Mesendoderm (in vitro differentiated cells): ENCODE measurements around the gene LRRC75A.

ENCODE experiments used
- DNase-seq: peaks from one replicate; pipeline ENCODE4 v3.0.0; 2013
- H2AK5ac ChIP-seq: 2 replicates; pipeline ENCODE4 v1.6.1; 2013; ENCODE audit warnings: low read length, inconsistent platforms
- H2BK120ac ChIP-seq: 2 replicates; pipeline ENCODE4 v1.6.1; 2013; ENCODE audit warnings: low read depth, mild to moderate bottlenecking, low read length, moderate library complexity, mixed read lengths
- H2BK15ac ChIP-seq: replicated peaks from 2 replicates; pipeline ENCODE4 v1.6.1; 2013; ENCODE audit warnings: low read depth, mild to moderate bottlenecking, moderate library complexity
- H2BK5ac ChIP-seq: 2 replicates; pipeline ENCODE4 v1.6.1; 2013; ENCODE audit warnings: low read length, inconsistent platforms
- H3K18ac ChIP-seq: 2 replicates; pipeline ENCODE4 v1.6.1; 2013; ENCODE audit warnings: mild to moderate bottlenecking, low read length, mixed read lengths
- H3K23ac ChIP-seq: one replicate; pipeline ENCODE4 v1.6.1; 2013; ENCODE audit warnings: low read length
- H3K27ac ChIP-seq: 2 replicates; pipeline ENCODE4 v1.5.1; 2013; ENCODE audit warnings: low read depth, mild to moderate bottlenecking, inconsistent platforms, low read length, moderate library complexity
- H3K27me3 ChIP-seq: 2 replicates; pipeline ENCODE4 v1.6.1; 2013; ENCODE audit warnings: low read length, control low read depth, mild to moderate bottlenecking, inconsistent platforms; ENCODE audit not compliant: insufficient read depth, poor library complexity
- H3K36me3 ChIP-seq: 2 replicates; pipeline ENCODE4 v1.6.1; 2013; ENCODE audit warnings: low read length, inconsistent platforms; ENCODE audit not compliant: control insufficient read depth, insufficient read depth
- H3K4ac ChIP-seq: one replicate; pipeline ENCODE4 v1.6.1; 2013; ENCODE audit warnings: low read depth, mild to moderate bottlenecking, low read length, moderate library complexity
- H3K4me1 ChIP-seq: 2 replicates; pipeline ENCODE4 v1.6.1; 2013; ENCODE audit warnings: low read depth, low read length, inconsistent platforms; ENCODE audit not compliant: control insufficient read depth
- H3K4me2 ChIP-seq: 2 replicates; pipeline ENCODE4 v1.6.1; 2013; ENCODE audit warnings: low read length
- H3K4me3 ChIP-seq: 2 replicates; pipeline ENCODE4 v1.5.1; 2013; ENCODE audit warnings: mild to moderate bottlenecking, low read length
- H3K56ac ChIP-seq: one replicate; pipeline ENCODE4 v1.6.1; 2013; ENCODE audit warnings: low read length
- H3K79me1 ChIP-seq: 2 replicates; pipeline ENCODE4 v1.6.1; 2013; ENCODE audit warnings: low read length, inconsistent platforms
- H3K79me2 ChIP-seq: 2 replicates; pipeline ENCODE4 v1.6.1; 2013; ENCODE audit warnings: mild to moderate bottlenecking, low read length; ENCODE audit not compliant: control insufficient read depth, insufficient read depth
- H3K9ac ChIP-seq: 2 replicates; pipeline ENCODE4 v1.6.1; 2013; ENCODE audit warnings: low read length, inconsistent platforms
- H4K5ac ChIP-seq: one replicate; pipeline ENCODE4 v1.6.1; 2013; ENCODE audit warnings: low read length
- H4K8ac ChIP-seq: one replicate; pipeline ENCODE4 v1.6.1; 2013; ENCODE audit warnings: low read depth, mild to moderate bottlenecking, control low read depth, low read length, moderate library complexity
- WGBS: extraction: QIAGEN DNeasy Blood & Tissue Kit; methylation state at CpG from one replicate; pipeline ENCODE4 v1.1.7; 2013; ENCODE audit warnings: low lambda C conversion rate, missing lambda C conversion rate; ENCODE audit not compliant: insufficient coverage; ENCODE audit errors: extremely low coverage; 5-methylcytosine and 5-hydroxymethylcytosine counted together

The LRRC75A gene

DNA sequence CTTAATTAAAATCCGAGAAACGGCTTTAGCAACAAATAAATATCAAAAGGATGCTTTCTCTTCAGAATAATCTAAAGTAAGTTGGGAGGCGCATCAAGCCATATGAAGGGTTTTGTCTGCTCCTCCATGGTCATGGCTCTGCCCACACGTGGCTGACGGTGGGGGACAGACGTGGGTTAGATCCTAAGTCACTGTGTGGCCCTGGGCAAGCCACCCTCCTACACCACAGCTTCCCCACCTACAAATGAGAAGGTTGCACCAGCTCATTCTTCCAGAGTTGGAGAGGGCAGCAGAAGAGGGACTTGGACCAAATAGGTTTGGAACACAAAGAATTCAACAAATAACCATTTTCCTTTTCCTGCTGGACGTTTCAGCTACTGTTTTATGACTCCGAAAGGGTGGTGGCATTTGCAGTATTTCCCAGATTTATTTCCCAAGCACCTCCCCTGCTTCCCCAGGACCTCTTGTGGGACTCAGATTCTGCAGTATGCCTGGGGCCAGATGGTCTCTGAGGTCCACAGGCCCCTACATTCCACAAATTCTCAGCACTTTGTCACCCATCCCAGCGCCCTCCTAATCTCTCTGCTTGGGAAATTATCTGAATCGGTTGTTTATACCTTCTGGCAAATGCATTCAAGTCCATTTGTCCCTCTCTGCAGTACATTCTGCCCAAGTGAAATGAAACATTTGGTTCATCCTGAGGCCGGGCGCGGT lies 17.8 kb downstream of the LRRC75A start:
- Histone ChIP-seq H2BK15ac (no peak overlapping the region), H2BK120ac (no peak overlapping the region), H3K36me3 (no peaks in the 10 kb centered on the region), H3K79me1 (no peaks in the 10 kb centered on the region), H3K27ac (no peak overlapping the region), H2AK5ac (no peak overlapping the region), H3K23ac (no peak overlapping the region), H3K4me3 (no peak overlapping the region), H3K4ac (no peak overlapping the region), H3K79me2 (no peaks in the 10 kb centered on the region), H4K8ac (no peak overlapping the region), H3K18ac (no peak overlapping the region), H3K4me1 (peaks cover 5% of the 10 kb centered on the region), H3K9ac (no peak overlapping the region), H3K27me3 (no peaks in the 10 kb centered on the region), H3K56ac (no peak overlapping the region), H3K4me2 (no peak overlapping the region), H4K5ac (no peak overlapping the region), H2BK5ac (no peak overlapping the region)
- WGBS, result no CpG with 5 or more reads among the region's 13 CpGs
- peak; percentile 87 for DNase-seq

DNA sequence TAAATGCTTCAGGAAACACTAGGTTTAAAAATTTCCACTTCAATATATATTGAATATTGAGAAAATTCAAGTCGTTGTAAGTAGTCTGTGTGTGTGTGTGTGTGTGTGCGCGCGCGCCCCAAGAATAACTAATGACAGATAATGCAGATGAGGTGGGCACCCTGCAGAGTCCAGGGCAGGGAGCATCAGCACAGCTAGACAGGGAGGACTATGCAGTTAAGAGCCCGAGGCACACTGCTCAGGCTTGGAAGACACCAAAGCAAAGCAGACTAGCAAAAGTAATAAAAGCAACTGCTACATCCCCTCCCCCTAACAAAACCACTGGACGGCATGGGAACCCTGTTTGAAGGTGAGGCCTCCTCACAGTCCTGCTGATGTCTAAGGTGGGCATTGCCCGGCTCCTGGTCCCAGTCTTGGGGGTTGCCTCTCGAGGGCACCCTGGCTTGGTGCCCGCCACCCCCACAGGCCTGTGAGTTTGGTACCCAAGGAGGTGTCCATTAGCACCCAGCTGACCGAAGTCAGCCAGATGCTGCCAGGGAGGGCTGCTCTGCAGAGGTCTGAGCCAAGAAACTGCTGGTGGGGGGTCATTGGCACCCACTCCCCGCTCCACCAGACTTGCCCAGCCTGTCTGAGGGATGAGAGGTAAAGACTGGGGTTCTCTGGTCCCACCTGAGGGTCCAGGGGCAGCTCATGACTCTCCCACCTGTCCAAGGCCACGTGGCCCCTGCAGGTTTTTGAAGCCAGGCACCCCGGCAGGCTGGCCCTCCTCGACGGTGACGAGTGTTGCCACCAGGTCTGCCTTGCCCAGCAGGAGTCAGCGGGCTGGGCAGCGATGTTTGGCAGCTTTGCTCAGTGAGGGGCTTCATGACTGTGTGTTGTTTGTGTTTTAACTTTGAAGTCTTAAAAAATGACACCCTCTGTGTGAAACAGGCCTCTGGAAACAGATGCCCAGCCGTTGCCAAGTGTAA lies 18.7 kb downstream of the LRRC75A start:
- no peak for DNase-seq
- H3K23ac ChIP-seq, result no peak overlapping the region
- H3K18ac ChIP-seq, result no peak overlapping the region
- H3K9ac ChIP-seq, result no peak overlapping the region
- no peak overlapping the region for H2AK5ac ChIP-seq
- H3K79me1 ChIP-seq, result no peaks in the 10 kb centered on the region
- H3K27ac ChIP-seq, result no peak overlapping the region
- WGBS, result no CpG with 5 or more reads among the region's 20 CpGs
- no peaks in the 10 kb centered on the region for H3K79me2 ChIP-seq
- H3K56ac ChIP-seq, result peak overlapping the region; percentile 25
- no peak overlapping the region for H3K4me3 ChIP-seq
- no peak overlapping the region for H3K4ac ChIP-seq
- H4K8ac ChIP-seq, result no peak overlapping the region
- H3K4me1 ChIP-seq, result peaks cover 5% of the 10 kb centered on the region
- no peak overlapping the region for H4K5ac ChIP-seq
- no peaks in the 10 kb centered on the region for H3K36me3 ChIP-seq
- H2BK120ac ChIP-seq, result no peak overlapping the region
- H2BK15ac ChIP-seq, result no peak overlapping the region
- H2BK5ac ChIP-seq, result no peak overlapping the region
- H3K4me2 ChIP-seq, result no peak overlapping the region
- H3K27me3 ChIP-seq, result no peaks in the 10 kb centered on the region

DNA sequence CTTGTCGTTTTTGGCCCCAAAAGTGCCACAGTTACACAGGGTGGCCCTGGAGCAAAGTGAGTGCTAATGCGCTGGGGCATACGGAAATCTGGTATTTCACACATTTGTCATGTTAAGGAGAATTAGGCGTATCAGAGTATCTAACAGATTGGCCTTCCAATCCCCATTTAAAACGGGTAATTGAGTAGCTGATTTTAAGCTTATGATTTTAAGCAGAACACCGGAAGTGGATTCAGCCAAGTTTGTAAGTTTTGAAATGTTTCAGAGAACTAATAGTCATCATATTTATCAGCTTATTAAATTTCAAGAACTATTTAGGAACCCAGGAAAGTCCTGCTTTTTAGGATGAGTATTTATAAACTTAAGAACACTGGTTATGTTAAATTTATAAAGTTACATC lies 19.5 kb downstream of the LRRC75A start:
- Histone ChIP-seq H3K4me3 (no peak overlapping the region), H4K8ac (no peak overlapping the region), H3K4ac (no peak overlapping the region), H2BK120ac (no peak overlapping the region), H3K18ac (no peak overlapping the region), H4K5ac (no peak overlapping the region), H3K4me2 (no peak overlapping the region), H3K9ac (no peak overlapping the region), H3K4me1 (peaks cover 5% of the 10 kb centered on the region), H3K36me3 (no peaks in the 10 kb centered on the region), H2BK5ac (no peak overlapping the region), H2AK5ac (no peak overlapping the region), H2BK15ac (no peak overlapping the region), H3K79me2 (no peaks in the 10 kb centered on the region), H3K56ac (no peak overlapping the region), H3K79me1 (no peaks in the 10 kb centered on the region), H3K27me3 (no peaks in the 10 kb centered on the region), H3K23ac (no peak overlapping the region), H3K27ac (no peak overlapping the region)
- WGBS, result no CpG with 5 or more reads among the region's 6 CpGs
- DNase-seq, result no peak

DNA sequence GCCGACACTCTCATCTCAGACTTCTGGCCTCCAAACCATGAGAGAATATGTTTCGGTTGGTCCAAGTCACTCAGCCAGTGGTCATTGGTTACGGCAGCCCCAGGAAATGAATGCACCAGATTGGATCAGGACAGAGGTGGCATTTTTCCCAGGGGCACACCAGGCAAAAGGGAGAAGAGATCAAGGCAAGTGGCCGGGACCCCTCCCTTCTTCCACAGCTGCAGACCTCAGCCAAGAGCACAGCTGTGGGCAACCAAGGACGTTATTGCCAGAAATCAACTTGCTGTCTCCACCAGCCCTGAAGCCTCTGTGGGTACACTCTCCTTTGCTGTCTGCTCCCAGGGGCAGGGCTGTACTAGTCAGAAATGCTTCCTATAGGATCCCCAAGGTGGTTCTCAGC lies 20.7 kb downstream of the LRRC75A start:
- Histone ChIP-seq H4K5ac (no peak overlapping the region), H3K56ac (no peak overlapping the region), H2BK120ac (no peak overlapping the region), H3K23ac (no peak overlapping the region), H3K27ac (no peak overlapping the region), H2BK5ac (no peak overlapping the region), H3K4me2 (no peak overlapping the region), H2AK5ac (no peak overlapping the region), H4K8ac (no peak overlapping the region), H3K4me3 (no peak overlapping the region), H3K18ac (no peak overlapping the region), H3K79me2 (no peaks in the 10 kb centered on the region), H3K9ac (no peak overlapping the region), H3K4me1 (no peaks in the 10 kb centered on the region), H3K79me1 (no peaks in the 10 kb centered on the region), H3K36me3 (no peaks in the 10 kb centered on the region), H2BK15ac (no peak overlapping the region), H3K27me3 (no peaks in the 10 kb centered on the region), H3K4ac (no peak overlapping the region)
- DNase-seq, result no peak
- no CpG with 5 or more reads among the region's 5 CpGs for WGBS

DNA sequence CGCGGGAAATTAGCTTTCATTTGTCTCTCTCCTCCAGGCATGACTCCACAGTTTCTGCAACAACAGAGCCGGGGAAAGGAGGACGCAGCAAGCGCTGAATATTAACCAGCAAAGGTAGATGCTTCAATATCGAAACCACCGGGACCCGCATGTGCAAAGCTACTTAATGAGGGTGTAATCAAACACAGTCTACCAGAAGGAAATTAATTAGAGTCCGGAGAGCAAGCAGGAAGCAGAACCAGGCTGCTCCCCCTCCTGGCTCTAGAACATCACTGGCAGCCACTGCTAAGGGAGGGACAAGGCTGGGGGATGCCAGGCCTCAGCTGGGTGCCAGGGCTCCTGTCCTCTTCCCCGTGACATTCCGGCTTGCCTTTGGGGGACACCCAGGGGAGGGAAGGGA lies 21.7 kb downstream of the LRRC75A start:
- H3K79me2 ChIP-seq, result no peaks in the 10 kb centered on the region
- no peak overlapping the region for H4K8ac ChIP-seq

More for the DNA sequence above, 21.7 kb downstream of the LRRC75A start:
- Histone ChIP-seq H3K79me1 (no peaks in the 10 kb centered on the region), H3K4me3 (no peak overlapping the region), H3K4me2 (no peak overlapping the region), H3K36me3 (no peaks in the 10 kb centered on the region), H2AK5ac (no peak overlapping the region), H2BK5ac (no peak overlapping the region), H3K56ac (no peak overlapping the region), H3K23ac (no peak overlapping the region), H2BK120ac (no peak overlapping the region), H3K4me1 (no peaks in the 10 kb centered on the region), H3K4ac (no peak overlapping the region), H3K18ac (no peak overlapping the region), H2BK15ac (no peak overlapping the region), H3K27me3 (no peaks in the 10 kb centered on the region), H3K9ac (no peak overlapping the region), H3K27ac (no peak overlapping the region), H4K5ac (no peak overlapping the region)
- no CpG with 5 or more reads among the region's 11 CpGs for WGBS
- no peak for DNase-seq
